CD14-positive monocyte (primary cell): ENCODE measurements around the gene DCAF12. TPM values are rescaled to one million over a fixed set of nuclear protein-coding genes. Genes with fewer than 3 reads are reported as not detected.

ENCODE experiments used
- DNase-seq, 3 donors: peaks; one replicate each; pipeline ENCODE4 v3.0.0-alpha.2; 2011 to 2022
- H2AFZ ChIP-seq: 2 replicates; pipeline ENCODE4 v1.6.0; 2012; ENCODE audit warnings: mild to moderate bottlenecking, low read depth, low read length, inconsistent platforms; ENCODE audit not compliant: insufficient read depth, poor library complexity, severe bottlenecking
- H3K27ac ChIP-seq, 2 donors: 1 replicate in 1 of 2; 2 replicates in 1 of 2; pipeline ENCODE4 v1.5.1; 2012 to 2013; ENCODE audit warnings: low read length in 2 of 2, control low read depth in 1 of 2, inconsistent platforms in 1 of 2, low read depth in 1 of 2, mild to moderate bottlenecking in 1 of 2
- H3K27me3 ChIP-seq, 2 donors: one replicate each; pipeline versions ENCODE4 v1.6.0 to v1.6.1; 2011 to 2013; ENCODE audit warnings: low read length in 2 of 2; ENCODE audit not compliant: control insufficient read depth in 2 of 2, insufficient read depth in 2 of 2
- H3K36me3 ChIP-seq, 2 donors: replicated peaks in 1 of 2; 1 replicate in 1 of 2; 2 replicates in 1 of 2; pipeline versions ENCODE4 v1.5.1 to v1.6.1; 2012 to 2013; ENCODE audit warnings: low read length in 2 of 2, control low read depth in 1 of 2, inconsistent platforms in 1 of 2, mild to moderate bottlenecking in 1 of 2; ENCODE audit not compliant: insufficient read depth in 2 of 2, control insufficient read depth in 1 of 2
- H3K4me1 ChIP-seq, 2 donors: 1 replicate in 1 of 2; 2 replicates in 1 of 2; pipeline versions ENCODE4 v1.5.1 to v1.6.1; 2012 to 2013; ENCODE audit warnings: low read length in 2 of 2, control low read depth in 1 of 2, inconsistent platforms in 1 of 2, mild to moderate bottlenecking in 1 of 2, moderate library complexity in 1 of 2; ENCODE audit not compliant: insufficient read depth in 2 of 2, control insufficient read depth in 1 of 2
- H3K4me2 ChIP-seq: replicated peaks from 2 replicates; pipeline ENCODE3; 2012; ENCODE audit warnings: low read length, moderate library complexity, mild to moderate bottlenecking; ENCODE audit not compliant: poor library complexity, severe bottlenecking; ENCODE audit errors: extremely low read depth
- H3K4me3 ChIP-seq, 3 experiments: fragments of 200-600 bp in 1 of 3; sonication (generic) in 1 of 3; replicated peaks in 1 of 3; 1 replicate in 2 of 3; 2 replicates in 1 of 3; pipeline ENCODE4 v1.5.1; 2011 to 2013; ENCODE audit warnings: low read length in 3 of 3, mild to moderate bottlenecking in 3 of 3, control low read depth in 2 of 3, low read depth in 2 of 3, inconsistent platforms in 1 of 3, moderate library complexity in 1 of 3
- H3K79me2 ChIP-seq: 2 replicates; pipeline ENCODE4 v1.6.0; 2012; ENCODE audit warnings: mild to moderate bottlenecking, control low read depth, inconsistent platforms, low read length, moderate library complexity; ENCODE audit not compliant: insufficient read depth
- H3K9ac ChIP-seq: 2 replicates; pipeline ENCODE4 v1.6.0; 2017; ENCODE audit warnings: low read length, mild to moderate bottlenecking; ENCODE audit not compliant: insufficient read depth, poor library complexity, severe bottlenecking
- H3K9me3 ChIP-seq, 2 donors: replicated peaks in 1 of 2; 1 replicate in 1 of 2; 2 replicates in 1 of 2; pipeline versions ENCODE4 v1.5.1 to v1.6.1; 2012 to 2013; ENCODE audit warnings: low read length in 2 of 2, control low read depth in 1 of 2; ENCODE audit not compliant: control insufficient read depth in 1 of 2, insufficient read depth in 1 of 2
- H4K20me1 ChIP-seq: 2 replicates; pipeline ENCODE4 v1.6.0; 2012; ENCODE audit warnings: mild to moderate bottlenecking, low read length, control low read depth, moderate library complexity; ENCODE audit not compliant: insufficient read depth
- H3K27ac Mint-ChIP-seq, 7 donors: one replicate each; pipeline ENCODE4 v1.8.0; 2020; ENCODE audit warnings: mild to moderate bottlenecking in 7 of 7, mixed read lengths in 7 of 7, moderate library complexity in 6 of 7, inconsistent platforms in 2 of 7
- H3K27me3 Mint-ChIP-seq, 3 donors: one replicate each; pipeline ENCODE4 v1.8.0; 2021 to 2022; ENCODE audit warnings: low read depth in 3 of 3, mild to moderate bottlenecking in 3 of 3, mixed read lengths in 3 of 3, moderate library complexity in 3 of 3, inconsistent platforms in 1 of 3
- H3K36me3 Mint-ChIP-seq, 2 donors: one replicate each; pipeline ENCODE4 v1.8.0; 2020; ENCODE audit warnings: mixed read lengths in 2 of 2, inconsistent platforms in 1 of 2, mild to moderate bottlenecking in 1 of 2
- H3K4me1 Mint-ChIP-seq: one replicate; pipeline ENCODE4 v1.8.0; 2020; ENCODE audit warnings: mild to moderate bottlenecking, mixed read lengths
- H3K4me3 Mint-ChIP-seq, 2 donors: one replicate each; pipeline ENCODE4 v1.8.0; 2020; ENCODE audit warnings: mild to moderate bottlenecking in 2 of 2, mixed read lengths in 2 of 2, moderate library complexity in 1 of 2
- H3K9me3 Mint-ChIP-seq, 7 donors: one replicate each; pipeline ENCODE4 v1.8.0; 2020 to 2022; ENCODE audit warnings: mixed read lengths in 7 of 7, mild to moderate bottlenecking in 6 of 7, moderate library complexity in 6 of 7, inconsistent platforms in 2 of 7
- CTCF ChIP-seq: fragments of 200-600 bp; IDR thresholded peaks from one replicate; pipeline ENCODE4 v1.8.0; 2022; ENCODE audit warnings: antibody characterized with exemption, mild to moderate bottlenecking
- WGBS: methylation state at CpG from one replicate; pipeline ENCODE4 v1.1.5; 2013; ENCODE audit warnings: missing lambda C conversion rate; ENCODE audit not compliant: insufficient coverage; 5-methylcytosine and 5-hydroxymethylcytosine counted together
- intact Hi-C, 2 donors: fragments of 100-400 bp; cut with micrococcal nuclease; formaldehyde crosslinking; loops; one replicate each; pipeline versions ENCODE4 v1.15.0 to v1.15.1; 2023
- polyA plus RNA-seq, 3 donors: library from polyadenylated mRNA; depleted of rRNA in 1 of 3; unstranded in 2 of 3; stranded (reverse) in 1 of 3; fragments of 300-500 nt in 2 of 3; fragments of >200 nt in 1 of 3; fragmentation: Illumina TruSeq in 2 of 3; gene quantifications; 1 replicate in 2 of 3; 2 replicates in 1 of 3; pipeline ENCODE4 v1.2.3, GENCODE V29; 2012 to 2021

The DCAF12 gene
- polyA plus RNA-seq, 3 donors: 14.6 to 35.5 (median 22.4) TPM

- Mint-ChIP-seq H3K9me3 (peaks cover 0 to 3% (median 0%) of the 10 kb centered on the region in 7 donors), H3K4me1 (peaks cover 4% of the 10 kb centered on the region), H3K36me3 (no peaks in the 10 kb centered on the region), H3K27me3 (peaks cover 0 to 6% (median 2%) of the 10 kb centered on the region in 3 donors), H3K4me3 (no peak overlapping the region), H3K27ac (no peak overlapping the region)
- intact Hi-C loops: no loop called here
- no peaks in the 10 kb centered on the region for H3K36me3 ChIP-seq
- no peak for DNase-seq
- H3K9me3 ChIP-seq: no peaks in the 10 kb centered on the region
- no peak overlapping the region for H3K4me2 ChIP-seq
- H3K27me3 ChIP-seq: no peaks in the 10 kb centered on the region
- H4K20me1 ChIP-seq: no peaks in the 10 kb centered on the region
- no peak overlapping the region for H3K9ac ChIP-seq
- H2AFZ ChIP-seq: no peak overlapping the region
- no peak overlapping the region for H3K4me3 ChIP-seq
- H3K4me1 ChIP-seq: peaks cover 4 to 8% of the 10 kb centered on the region in 2 donors
- no peak for TF ChIP-seq CTCF
- H3K27ac ChIP-seq: no peak overlapping the region
- whole genome bisulfite sequencing: 100% methylated on average over 4 of the region's 7 CpGs
- H3K79me2 ChIP-seq: peaks cover under 1% of the 10 kb centered on the region
Observed at GRCh38 chr9:34131571-34131970, 5.1 kb upstream of the DCAF12 start.

GRCh38 chr9:34127035-34127948, 794 bp upstream of the DCAF12 start:
- peak overlapping the region; percentile 81 to 92 for H3K4me3 Mint-ChIP-seq
- H4K20me1 ChIP-seq: peaks cover 39% of the 10 kb centered on the region
- peak overlapping the region; percentile 80 for H3K9ac ChIP-seq
- no peaks in the 10 kb centered on the region for H3K9me3 ChIP-seq
- peaks cover 0 to 10% of the 10 kb centered on the region in 2 donors for H3K36me3 ChIP-seq
- H3K79me2 ChIP-seq: peaks cover 37% of the 10 kb centered on the region
- H3K4me2 ChIP-seq: peak overlapping the region; percentile 99
- DNase-seq: no peak
- no peaks in the 10 kb centered on the region for H3K27me3 ChIP-seq
- peak overlapping the region; percentile 85 to 94 (median 86) for H3K4me3 ChIP-seq
- intact Hi-C loops: loop anchor here (5.0 to 10.0 kb wide), 5 partner anchors 45 to 200 kb away; partner anchors contain the start of genes KIF24 (in 1 of the 2) and NUDT2 (in 1 of the 2)
- H3K36me3 Mint-ChIP-seq: peaks cover 10 to 13% of the 10 kb centered on the region in 2 donors
- no peak for TF ChIP-seq CTCF
- no peaks in the 10 kb centered on the region for H3K9me3 Mint-ChIP-seq
- H3K4me1 Mint-ChIP-seq: peaks cover 38% of the 10 kb centered on the region
- H2AFZ ChIP-seq: peak overlapping the region; percentile 87
- H3K27me3 Mint-ChIP-seq: peaks cover 0 to 6% (median 0%) of the 10 kb centered on the region in 3 donors
- peak overlapping the region; percentile 94 to 98 (median 97) for H3K27ac Mint-ChIP-seq
- WGBS: 91% methylated on average over 10 of the region's 17 CpGs
- peaks cover 32 to 42% of the 10 kb centered on the region in 2 donors for H3K4me1 ChIP-seq
- peak overlapping the region; percentile 71 to 83 for H3K27ac ChIP-seq
